Suprapubic skin (tissue), 4 donors: ENCODE data around the gene SLC15A4. TPM values are rescaled to one million over a fixed set of nuclear protein-coding genes. Genes with fewer than 3 reads are reported as not detected.
"Not testable (repeated sequence)": the region's sequence is repeated elsewhere in the genome, so short reads cannot be mapped to it uniquely, and the experiment has no call there.

Source experiments
- DNase-seq, 2 donors: peaks; one replicate each; pipeline ENCODE4 v3.0.0-alpha.2; 2019; ENCODE audit warnings: low spot score in 2 of 2
- H3K27ac ChIP-seq: fragments of 200-600 bp; sonication (generic); one replicate; pipeline ENCODE4 v1.5.1; 2019
- H3K27me3 ChIP-seq: fragments of 200-600 bp; sonication (generic); one replicate; pipeline ENCODE4 v1.5.1; 2019
- H3K36me3 ChIP-seq: fragments of 200-600 bp; sonication (generic); one replicate; pipeline ENCODE4 v1.5.1; 2019
- H3K4me1 ChIP-seq: fragments of 200-600 bp; sonication (generic); one replicate; pipeline ENCODE4 v1.5.1; 2019
- H3K4me3 ChIP-seq: fragments of 200-600 bp; sonication (generic); one replicate; pipeline ENCODE4 v1.5.1; 2019; ENCODE audit warnings: mild to moderate bottlenecking
- H3K9me3 ChIP-seq: fragments of 200-600 bp; sonication (generic); one replicate; pipeline ENCODE4 v1.5.1; 2019
- CTCF ChIP-seq, 2 donors: fragments of 200-600 bp in 1 of 2; fragments of 450-650 bp in 1 of 2; sonication (generic) in 1 of 2; IDR thresholded peaks; one replicate each; pipeline ENCODE4 v1.5.1; 2016 to 2019; ENCODE audit warnings: antibody characterized with exemption in 2 of 2, mild to moderate bottlenecking in 1 of 2, moderate library complexity in 1 of 2
- EP300 ChIP-seq: sonication (generic); formaldehyde crosslinking; IDR thresholded peaks from one replicate; pipeline ENCODE4 v1.6.1; 2017; ENCODE audit warnings: antibody characterized with exemption
- POLR2A ChIP-seq, 2 donors: fragments of 450-650 bp; IDR thresholded peaks; one replicate each; pipeline ENCODE4 v1.6.1; 2017; ENCODE audit warnings: antibody characterized with exemption in 2 of 2, mild to moderate bottlenecking in 2 of 2, moderate library complexity in 2 of 2
- POLR2AphosphoS5 ChIP-seq, 3 donors: sonication (generic); formaldehyde crosslinking; IDR thresholded peaks; one replicate each; pipeline ENCODE4 v1.6.1; 2017; ENCODE audit warnings: antibody characterized with exemption in 3 of 3
- WGBS: methylation state at CpG from one replicate; pipeline ENCODE4 v1.1.5; 2018; 5-methylcytosine and 5-hydroxymethylcytosine counted together
- total RNA-seq, 4 donors: library from RNA; depleted of rRNA; stranded (reverse); fragments of >200 nt; gene quantifications; one replicate each; pipeline ENCODE4 v1.1.0, GENCODE V29; 2016

SLC15A4 gene
- total RNA-seq, 4 donors from 2014 or later = 35.2 to 51.7 (median 45.6) TPM

- H3K9me3 ChIP-seq = no peaks in the 10 kb centered on the region
- WGBS = 79% methylated on average over 3 of the region's 3 CpGs
- no peaks in the 10 kb centered on the region for H3K36me3 ChIP-seq
- TF ChIP-seq CTCF (IDR thresholded peaks at IDR 0.05) = no peak
- TF ChIP-seq POLR2AphosphoS5 (IDR thresholded peaks at IDR 0.05) = no peak
- TF ChIP-seq EP300 = no peak
- no peak for TF ChIP-seq POLR2A (IDR thresholded peaks at IDR 0.05)
- H3K27ac ChIP-seq = no peak overlapping the region
- peaks cover 9% of the 10 kb centered on the region for H3K4me1 ChIP-seq
- DNase-seq = no peak
- H3K27me3 ChIP-seq = peaks cover 40% of the 10 kb centered on the region
- no peak overlapping the region for H3K4me3 ChIP-seq
These were observed 26.6 kb upstream of the SLC15A4 start for GRCh38 chr12:128850400-128850799.

GRCh38 chr12:128849806-128850205, 26.0 kb upstream of the SLC15A4 start:
- 69% methylated on average over 6 of the region's 6 CpGs for WGBS
- H3K36me3 ChIP-seq, H3K27ac ChIP-seq, H3K4me3 ChIP-seq, H3K4me1 ChIP-seq, DNase-seq, H3K9me3 ChIP-seq: not testable (repeated sequence)
- peaks cover 34% of the 10 kb centered on the region for H3K27me3 ChIP-seq

- Histone ChIP-seq H3K36me3 (no peaks in the 10 kb centered on the region), H3K27ac (no peak overlapping the region), H3K9me3 (no peaks in the 10 kb centered on the region), H3K27me3 (peaks cover 20% of the 10 kb centered on the region), H3K4me3 (no peak overlapping the region), H3K4me1 (peaks cover under 1% of the 10 kb centered on the region)
- 95% methylated on average over 14 of the region's 14 CpGs for WGBS
- no peak for DNase-seq
- no peak for TF ChIP-seq EP300
- no peak for TF ChIP-seq CTCF (IDR thresholded peaks at IDR 0.05)
- no peak for TF ChIP-seq POLR2AphosphoS5 (IDR thresholded peaks at IDR 0.05)
These were observed 24.6 kb upstream of the SLC15A4 start for GRCh38 chr12:128848371-128848770.

GRCh38 chr12:128846671-128847070, 22.9 kb upstream of the SLC15A4 start:
- H3K9me3 ChIP-seq, DNase-seq, H3K36me3 ChIP-seq, H3K27ac ChIP-seq, H3K27me3 ChIP-seq, H3K4me3 ChIP-seq, H3K4me1 ChIP-seq: not testable (repeated sequence)
- 93% methylated on average over 3 of the region's 27 CpGs for WGBS

- TF ChIP-seq POLR2AphosphoS5 (IDR thresholded peaks at IDR 0.05) (no peak), POLR2A (IDR thresholded peaks at IDR 0.05) (no peak), EP300 (no peak), CTCF (IDR thresholded peaks at IDR 0.05) (no peak)
- WGBS = 63% methylated on average over 10 of the region's 11 CpGs
- Histone ChIP-seq H3K9me3 (no peaks in the 10 kb centered on the region), H3K4me3 (no peak overlapping the region), H3K36me3 (no peaks in the 10 kb centered on the region), H3K27ac (no peak overlapping the region), H3K27me3 (no peaks in the 10 kb centered on the region), H3K4me1 (no peaks in the 10 kb centered on the region)
- no peak for DNase-seq
These were observed 20.4 kb upstream of the SLC15A4 start for GRCh38 chr12:128844031-128844635.

- no peaks in the 10 kb centered on the region for H3K4me1 ChIP-seq
- WGBS = 87% methylated on average over 4 of the region's 4 CpGs
- H3K4me3 ChIP-seq = no peak overlapping the region
- H3K27ac ChIP-seq = no peak overlapping the region
- H3K36me3 ChIP-seq = no peaks in the 10 kb centered on the region
- no peak for TF ChIP-seq CTCF (IDR thresholded peaks at IDR 0.05)
- TF ChIP-seq POLR2A (IDR thresholded peaks at IDR 0.05) = no peak
- H3K27me3 ChIP-seq = no peaks in the 10 kb centered on the region
- no peaks in the 10 kb centered on the region for H3K9me3 ChIP-seq
- DNase-seq = no peak
These were observed 19.8 kb upstream of the SLC15A4 start for GRCh38 chr12:128843538-128843937.
